Limb (tissue), 2 donors: ENCODE measurements around the gene SORCS1.

ENCODE experiments used
- DNase-seq, 2 donors: peaks; one replicate each; pipeline ENCODE4 v3.0.0-alpha.2; 2016; ENCODE audit errors: extremely low spot score in 2 of 2

The SORCS1 gene

GRCh38 chr10:106820579-106820978 is 343.9 kb downstream of the SORCS1 start:
- no peak for DNase-seq

- no peak for DNase-seq
These were observed 345.0 kb downstream of the SORCS1 start for GRCh38 chr10:106819490-106819889.

GRCh38 chr10:106816318-106817085 is 348.0 kb downstream of the SORCS1 start:
- DNase-seq: no peak

GRCh38 chr10:106815427-106816043 is 349.0 kb downstream of the SORCS1 start:
- DNase-seq: no peak

DNA sequence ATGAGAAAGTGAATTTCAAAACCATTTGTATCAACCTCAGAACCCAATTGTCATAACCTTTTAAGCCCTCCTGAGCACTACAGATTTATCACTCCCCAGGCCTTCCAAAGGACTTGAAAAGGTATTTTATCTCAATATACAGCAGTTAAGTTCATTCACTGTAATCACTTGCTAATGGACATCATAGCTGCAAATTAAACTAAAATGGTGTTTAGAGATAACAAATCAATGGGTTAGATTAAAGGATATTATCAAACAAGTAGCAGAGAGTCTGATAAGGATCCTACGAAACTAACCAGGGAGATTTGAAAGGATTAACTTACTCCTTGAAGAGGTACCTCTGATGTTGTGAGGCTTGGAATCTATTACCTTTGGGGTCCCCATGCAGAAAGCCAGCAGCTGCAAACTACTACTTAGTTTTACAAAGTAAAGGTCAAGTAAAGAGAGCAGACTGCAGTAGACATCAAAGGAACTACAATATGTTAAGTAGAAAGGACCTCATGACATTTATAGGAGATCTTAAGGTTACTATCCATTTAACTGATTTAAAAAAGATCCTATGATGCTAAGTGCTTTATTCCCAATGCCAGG is 359.4 kb downstream of the SORCS1 start:
- no peak for DNase-seq

DNA sequence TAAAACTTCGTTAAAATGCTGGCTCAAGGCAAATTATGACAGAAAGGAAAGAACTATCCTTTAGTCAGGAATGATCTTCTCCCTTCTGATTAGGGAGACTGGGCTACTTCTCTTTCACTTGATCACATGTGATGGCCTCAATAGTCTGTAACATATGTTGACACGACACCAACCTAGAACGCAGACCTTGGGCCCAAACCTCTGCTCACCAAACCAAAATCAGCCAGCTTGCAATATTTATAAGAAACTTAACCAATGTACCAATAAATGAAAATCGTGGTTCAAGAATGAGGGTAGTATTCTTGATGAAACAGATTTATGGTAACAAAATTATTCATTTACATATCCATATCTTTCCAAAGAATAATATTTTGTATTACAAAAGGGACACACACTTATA is 361.6 kb downstream of the SORCS1 start:
- DNase-seq: no peak

DNA sequence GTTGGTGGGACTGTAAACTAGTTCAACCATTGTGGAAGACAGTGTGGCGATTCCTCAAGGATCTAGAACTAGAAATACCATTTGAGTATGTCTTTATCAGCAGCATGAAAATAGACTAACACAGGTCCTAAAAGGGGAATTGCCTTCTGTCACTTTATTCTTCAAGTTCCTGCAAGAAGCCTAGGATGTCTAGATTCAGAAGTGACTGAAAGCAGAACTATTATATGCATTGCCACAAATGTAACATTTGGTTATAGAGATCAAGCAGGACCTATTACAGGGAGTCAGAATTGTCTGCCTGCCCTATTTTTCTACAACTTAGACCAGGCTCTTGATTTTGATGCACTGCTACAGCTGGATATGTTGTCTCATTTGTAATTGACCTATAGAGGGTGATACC is 364.7 kb downstream of the SORCS1 start:
- no peak for DNase-seq

- peak in 1 of 2 donors; percentile 54 for DNase-seq
These were observed 368.9 kb downstream of the SORCS1 start for GRCh38 chr10:106795619-106796018.

- peak in 1 of 2 donors; percentile 30 for DNase-seq
These were observed 370.9 kb downstream of the SORCS1 start for GRCh38 chr10:106793617-106794016.

DNA sequence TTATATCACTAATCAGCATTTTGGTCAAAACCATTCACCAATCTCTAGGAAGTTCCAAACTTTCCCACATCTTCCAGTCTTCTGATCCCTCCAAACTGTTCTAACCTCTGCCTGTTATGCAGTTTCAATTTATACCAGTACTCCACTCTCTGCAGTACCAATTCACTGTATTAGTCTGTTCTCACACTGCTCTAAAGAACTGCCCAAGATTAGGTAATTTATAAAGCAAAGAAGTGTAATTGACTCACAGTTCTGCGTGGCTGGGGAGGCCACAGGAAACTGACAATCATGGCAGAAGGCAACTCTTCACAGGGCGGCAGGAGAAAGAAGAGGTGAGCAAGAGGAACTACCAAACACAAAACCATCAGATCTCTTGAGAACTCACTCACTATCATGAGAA is 374.9 kb downstream of the SORCS1 start:
- DNase-seq: no peak

- DNase-seq: no peak
These were observed 375.5 kb downstream of the SORCS1 start for GRCh38 chr10:106788982-106789381.

- no peak for DNase-seq
These were observed 379.0 kb downstream of the SORCS1 start for GRCh38 chr10:106785528-106785927.

GRCh38 chr10:106780632-106781031 is 383.9 kb downstream of the SORCS1 start:
- no peak for DNase-seq

DNA sequence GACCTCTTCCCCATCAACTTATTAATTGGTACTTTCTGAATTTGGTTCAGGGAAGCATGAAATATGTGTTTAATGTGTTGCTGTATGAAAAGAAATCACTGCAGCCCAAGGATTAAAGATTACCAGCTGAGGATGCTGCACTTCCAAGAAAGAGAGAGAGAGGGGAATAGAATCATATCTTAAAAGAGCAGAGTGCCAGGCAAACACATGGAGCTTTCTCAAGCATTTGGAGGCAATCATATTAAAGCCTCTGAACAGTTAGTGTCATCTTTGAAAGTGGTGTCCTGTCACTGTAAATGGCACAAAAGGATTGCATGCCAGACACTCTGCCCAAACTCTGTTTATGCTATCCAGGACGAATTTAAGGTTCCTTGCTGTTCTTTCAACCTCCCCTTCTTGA is 386.7 kb downstream of the SORCS1 start:
- DNase-seq: no peak

- DNase-seq: no peak
These were observed 389.4 kb downstream of the SORCS1 start for GRCh38 chr10:106775127-106775526.

DNA sequence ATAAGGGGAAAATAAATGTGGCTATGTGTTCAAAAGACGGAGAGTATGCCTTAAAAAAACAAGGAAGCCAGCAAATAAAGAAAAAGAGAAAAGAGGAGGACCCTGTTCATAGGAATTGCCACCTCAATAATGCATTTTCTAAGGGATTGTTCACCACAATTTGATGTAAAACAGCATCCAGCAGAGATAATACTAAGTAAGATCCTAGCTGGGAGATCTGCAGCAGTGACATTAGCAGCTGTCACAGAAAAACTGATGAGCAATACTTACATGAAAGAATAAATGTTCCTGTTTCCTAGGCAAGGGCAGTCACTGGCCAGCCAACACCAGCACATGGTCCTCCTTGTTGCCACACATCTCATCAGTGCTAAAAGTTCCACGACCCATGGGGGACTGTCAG is 391.5 kb downstream of the SORCS1 start:
- no peak for DNase-seq

DNA sequence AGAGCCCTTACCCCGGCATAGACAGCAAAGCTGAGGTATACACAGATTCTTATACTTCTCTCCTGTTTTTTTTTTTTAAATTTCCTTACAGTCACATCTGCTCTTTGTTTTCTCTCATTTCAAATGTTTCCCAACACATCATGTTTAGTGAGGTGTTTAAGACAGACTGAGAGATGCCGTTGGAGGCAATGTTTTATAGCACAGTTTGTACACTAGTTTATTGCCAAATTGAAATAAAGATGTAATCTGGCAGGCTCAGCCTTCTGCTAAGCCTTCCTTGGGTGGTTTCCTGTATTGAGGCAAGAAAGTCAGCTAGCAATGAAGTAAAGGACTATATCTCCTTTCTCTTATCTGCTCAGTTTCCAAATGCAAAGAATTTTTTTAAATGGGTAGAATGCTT is 393.4 kb downstream of the SORCS1 start:
- DNase-seq: no peak

DNA sequence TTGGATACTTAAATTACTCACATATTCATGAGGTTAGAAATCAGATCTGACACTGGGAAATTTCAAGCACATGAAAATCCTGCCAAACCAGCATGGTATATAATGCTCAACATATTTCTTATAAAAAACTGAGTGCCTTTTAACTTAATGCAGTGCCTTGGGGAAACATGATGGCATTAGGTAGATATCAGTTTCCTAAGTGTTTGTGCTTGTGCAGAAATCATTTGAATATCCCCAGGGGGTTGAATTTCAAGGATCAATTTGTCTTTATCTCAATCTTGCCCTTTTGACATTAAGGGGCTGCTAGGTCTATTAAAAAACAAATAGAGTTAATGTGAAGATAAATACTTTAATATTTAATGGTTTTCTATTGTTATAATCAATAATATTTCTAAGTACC is 396.3 kb downstream of the SORCS1 start:
- no peak for DNase-seq

GRCh38 chr10:106765928-106766327 is 398.6 kb downstream of the SORCS1 start:
- DNase-seq: no peak

DNA sequence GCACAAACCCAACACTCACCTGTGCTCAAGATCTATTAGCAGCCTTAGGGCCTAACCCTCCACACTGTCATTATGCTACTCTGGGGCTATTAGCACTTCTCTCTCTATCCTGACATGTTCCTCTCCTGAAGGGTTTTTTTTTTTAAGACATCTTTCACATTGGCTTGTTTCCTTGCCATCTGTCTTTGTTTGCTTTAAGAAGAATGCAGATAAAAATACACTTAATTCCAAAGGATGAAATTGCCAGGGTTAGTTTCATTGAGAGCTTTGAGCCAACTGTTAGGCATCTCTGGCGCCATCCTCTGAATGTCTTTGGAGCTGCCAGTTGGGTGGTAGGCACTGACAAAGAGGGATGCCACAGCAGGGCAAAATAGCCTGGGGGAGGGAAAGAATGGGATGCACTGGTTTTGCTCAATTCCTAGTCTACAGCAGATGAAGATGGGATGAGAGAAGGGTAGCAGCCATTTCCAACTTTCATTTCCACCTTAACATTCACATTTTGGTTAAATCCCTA is 399.2 kb downstream of the SORCS1 start:
- DNase-seq: no peak

- no peak for DNase-seq
These were observed 400.1 kb downstream of the SORCS1 start for GRCh38 chr10:106764360-106764759.

- DNase-seq: peak in 1 of 2 donors; percentile 56
These were observed 402.6 kb downstream of the SORCS1 start for GRCh38 chr10:106761906-106762305.

DNA sequence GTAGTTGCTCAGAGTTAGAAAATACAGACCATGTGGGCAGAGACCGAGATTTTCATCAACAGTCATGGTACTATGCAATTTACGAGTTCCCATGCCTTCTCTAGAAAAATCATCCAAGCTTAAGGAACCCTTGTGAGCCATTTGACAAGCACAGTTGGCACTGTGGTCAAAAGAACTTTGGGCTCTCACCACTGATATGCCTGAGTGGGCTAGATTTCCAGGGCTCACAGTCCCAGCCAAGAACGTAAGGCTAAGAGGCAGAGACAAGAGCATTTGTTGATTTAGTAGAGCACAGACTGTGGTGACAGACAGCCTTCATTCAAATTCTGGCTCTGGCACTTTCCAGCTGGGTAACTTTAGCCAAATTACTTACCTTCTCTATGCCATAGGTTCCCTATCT is 407.0 kb downstream of the SORCS1 start:
- DNase-seq: no peak
